AG04449 (cell line): Measurements from ENCODE around the gene SLA2.

Experiments
- CTCF ChIA-PET: fragments of 350-600 bp; formaldehyde crosslinking; extraction: SDS; loops from one replicate; lab custom pipeline; 2021; ENCODE audit warnings: antibody characterized with exemption; lab: Yijun Ruan, JAX
- POLR2A ChIA-PET: fragments of 400-600, 350-600 bp; formaldehyde crosslinking; extraction: SDS; loops from one replicate; lab custom pipeline; 2020; ENCODE audit warnings: antibody characterized with exemption, inconsistent platforms; lab: Yijun Ruan, JAX
- DNase-seq: peaks from one replicate; pipeline ENCODE4 v3.0.0-alpha.2; 2010; ENCODE audit warnings: low read depth, low spot score
- H3K4me3 ChIP-seq: 2 replicates; pipeline ENCODE4 v1.5.1; 2011; ENCODE audit warnings: low read depth, mild to moderate bottlenecking, control low read depth, low read length
- TF ChIP-seq, protein P1 (sequence below): IDR thresholded peaks from one replicate; pipeline ENCODE4 v1.5.1; 2011; ENCODE audit warnings: mild to moderate bottlenecking, moderate library complexity, low read length, control low read depth, inconsistent platforms; ENCODE audit not compliant: insufficient read depth; ENCODE audit errors: missing control alignments

Gene SLA2

DNA sequence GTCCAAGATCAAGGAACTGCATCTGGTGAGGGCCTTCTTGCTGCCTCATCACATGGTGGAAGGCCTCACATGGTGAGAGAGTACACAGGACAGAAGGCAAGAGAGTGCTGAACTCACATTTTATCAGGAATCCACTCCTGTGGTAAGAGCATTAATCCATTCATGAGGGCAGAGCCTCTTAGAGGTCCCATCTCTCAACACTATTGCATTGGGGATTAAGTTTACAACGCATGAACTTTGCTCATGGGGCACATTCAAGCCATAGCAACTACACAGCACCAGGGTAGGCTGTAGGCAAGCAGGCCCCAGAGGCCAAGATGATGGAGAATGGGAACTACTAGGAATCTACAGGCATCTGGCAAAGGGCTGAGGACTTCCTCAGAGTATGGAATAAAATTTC is 82.6 kb downstream of the SLA2 start:
- TF ChIP-seq, protein P1, sequence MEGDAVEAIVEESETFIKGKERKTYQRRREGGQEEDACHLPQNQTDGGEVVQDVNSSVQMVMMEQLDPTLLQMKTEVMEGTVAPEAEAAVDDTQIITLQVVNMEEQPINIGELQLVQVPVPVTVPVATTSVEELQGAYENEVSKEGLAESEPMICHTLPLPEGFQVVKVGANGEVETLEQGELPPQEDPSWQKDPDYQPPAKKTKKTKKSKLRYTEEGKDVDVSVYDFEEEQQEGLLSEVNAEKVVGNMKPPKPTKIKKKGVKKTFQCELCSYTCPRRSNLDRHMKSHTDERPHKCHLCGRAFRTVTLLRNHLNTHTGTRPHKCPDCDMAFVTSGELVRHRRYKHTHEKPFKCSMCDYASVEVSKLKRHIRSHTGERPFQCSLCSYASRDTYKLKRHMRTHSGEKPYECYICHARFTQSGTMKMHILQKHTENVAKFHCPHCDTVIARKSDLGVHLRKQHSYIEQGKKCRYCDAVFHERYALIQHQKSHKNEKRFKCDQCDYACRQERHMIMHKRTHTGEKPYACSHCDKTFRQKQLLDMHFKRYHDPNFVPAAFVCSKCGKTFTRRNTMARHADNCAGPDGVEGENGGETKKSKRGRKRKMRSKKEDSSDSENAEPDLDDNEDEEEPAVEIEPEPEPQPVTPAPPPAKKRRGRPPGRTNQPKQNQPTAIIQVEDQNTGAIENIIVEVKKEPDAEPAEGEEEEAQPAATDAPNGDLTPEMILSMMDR: no peak
- POLR2A ChIA-PET: no interaction called here
- CTCF ChIA-PET: no interaction called here
- no peak overlapping the region for H3K4me3 ChIP-seq
- no peak for DNase-seq

DNA sequence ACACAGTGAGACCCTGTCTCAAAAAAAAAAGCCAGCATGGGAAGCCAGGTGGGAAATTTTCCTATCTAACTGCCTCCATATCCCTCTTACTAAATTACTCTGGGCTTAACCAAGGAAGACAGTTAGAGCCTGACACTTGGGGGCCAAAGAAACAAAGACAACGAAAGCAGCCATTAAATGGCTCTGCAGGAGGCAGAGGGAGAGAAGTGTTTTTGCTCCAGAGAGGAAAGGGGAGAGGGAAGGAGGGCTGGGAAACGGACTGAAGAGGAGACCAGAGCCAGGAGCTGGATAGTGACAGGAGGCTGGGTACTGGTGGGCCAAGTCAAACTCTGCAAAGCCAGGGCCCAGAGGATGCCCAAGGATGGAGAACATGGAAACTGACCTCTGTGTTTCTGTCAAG is 83.3 kb downstream of the SLA2 start:
- CTCF ChIA-PET: interaction anchor here (1.6 to 6.3 kb wide), 2 partner anchors 8 to 42 kb away, joined by 4 to 58 read pairs; partner anchors contain the start of gene RAB5IF
- no peak overlapping the region for H3K4me3 ChIP-seq
- TF ChIP-seq, protein P1: no peak
- DNase-seq: no peak
- POLR2A ChIA-PET: interaction anchor here (0.6 kb wide), 1 partner anchor 8 kb away, joined by 3 read pairs; no protein-coding TSS in a partner anchor
